Heart left ventricle (tissue), 13 donors: ENCODE data around the gene CYB561A3.

Source experiments
- POLR2A ChIP-seq, 2 donors: fragments of 450-650 bp; IDR thresholded peaks; one replicate each; pipeline ENCODE4 v1.6.1; 2017; ENCODE audit warnings: antibody characterized with exemption in 2 of 2, mild to moderate bottlenecking in 2 of 2, moderate library complexity in 2 of 2
- TF ChIP-seq, protein P1 (sequence below), 12 donors: fragments of 200-600 bp; sonication (generic) in 4 of 12; IDR thresholded peaks; one replicate each; pipeline versions ENCODE4 v1.5.0 to v1.8.0; 2018 to 2022; ENCODE audit warnings: antibody characterized with exemption in 12 of 12, mild to moderate bottlenecking in 5 of 12
- donor health status: ischemic (EF 13 %, LVEDD 7.1; RV severe dilation, severe dysfunction).
- donor health status: DM: no; HTN: yes; CAD: no.
- donor health status: DM: no; HTN: no; CAD: no.
- donor health status: ischemic (EF 25% LVEDD 6.9; RV normal size, moderate dysfunction).
- donor health status: ischemic (EF 25% LVEDD 5.7; RV mildly dilated, moderate dysfunction).
- donor health status: ischemic (EF 35%, LVEDD 5.7; RV mildly dilated, moderate dysfunction).
- donor health status: nonischemic (EF 11% LVEDD 7.7; RV severe dilation, severe dysfunction).
- donor health status: DM: yes; HTN: yes; CAD: no.
- donor health status: PGD.
- donor health status: ischemic (EF 29% LVEDD 5.4; RV normal size, mild dysfunction).
- donor health status: nonischemic (EF 23%, LVEDD 6.1; RV moderate dilation, normal function).

DNA sequence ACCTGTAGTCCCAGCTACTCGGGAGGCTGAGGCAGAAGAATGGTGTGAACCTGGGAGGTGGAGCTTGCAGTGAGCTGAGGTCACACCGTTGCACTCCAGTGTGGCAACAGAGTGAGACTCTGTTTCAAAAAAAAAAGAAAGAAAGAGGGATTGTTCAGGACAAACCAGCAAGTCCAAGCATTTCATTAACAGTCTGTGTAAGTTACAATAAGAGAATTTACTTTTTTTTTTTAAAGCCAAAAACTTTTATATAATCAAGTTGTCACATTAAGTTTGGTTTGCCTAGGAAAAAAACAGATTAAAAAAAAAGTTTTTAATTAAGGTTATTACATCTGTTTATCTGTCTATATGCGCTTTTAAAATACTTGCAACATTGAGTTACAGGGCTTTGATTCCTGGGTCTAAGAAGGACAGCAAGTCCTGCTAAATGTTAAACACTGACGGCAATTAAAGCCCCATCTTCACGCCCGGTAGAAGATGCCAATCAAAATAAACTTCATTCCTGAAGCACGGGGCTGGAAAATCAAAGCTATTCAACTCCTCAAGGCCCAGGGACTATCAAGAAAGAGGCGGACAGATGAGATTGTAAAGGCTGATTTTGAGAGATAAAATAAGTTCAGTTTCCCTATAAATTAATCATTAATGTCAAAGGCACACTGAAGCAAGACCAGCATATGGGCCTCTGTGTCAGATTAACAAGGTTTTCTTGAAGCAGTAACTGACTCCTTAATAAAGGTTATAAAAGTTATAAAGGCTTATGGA, 11.2 kb upstream of the CYB561A3 start:
- TF ChIP-seq, protein P1, sequence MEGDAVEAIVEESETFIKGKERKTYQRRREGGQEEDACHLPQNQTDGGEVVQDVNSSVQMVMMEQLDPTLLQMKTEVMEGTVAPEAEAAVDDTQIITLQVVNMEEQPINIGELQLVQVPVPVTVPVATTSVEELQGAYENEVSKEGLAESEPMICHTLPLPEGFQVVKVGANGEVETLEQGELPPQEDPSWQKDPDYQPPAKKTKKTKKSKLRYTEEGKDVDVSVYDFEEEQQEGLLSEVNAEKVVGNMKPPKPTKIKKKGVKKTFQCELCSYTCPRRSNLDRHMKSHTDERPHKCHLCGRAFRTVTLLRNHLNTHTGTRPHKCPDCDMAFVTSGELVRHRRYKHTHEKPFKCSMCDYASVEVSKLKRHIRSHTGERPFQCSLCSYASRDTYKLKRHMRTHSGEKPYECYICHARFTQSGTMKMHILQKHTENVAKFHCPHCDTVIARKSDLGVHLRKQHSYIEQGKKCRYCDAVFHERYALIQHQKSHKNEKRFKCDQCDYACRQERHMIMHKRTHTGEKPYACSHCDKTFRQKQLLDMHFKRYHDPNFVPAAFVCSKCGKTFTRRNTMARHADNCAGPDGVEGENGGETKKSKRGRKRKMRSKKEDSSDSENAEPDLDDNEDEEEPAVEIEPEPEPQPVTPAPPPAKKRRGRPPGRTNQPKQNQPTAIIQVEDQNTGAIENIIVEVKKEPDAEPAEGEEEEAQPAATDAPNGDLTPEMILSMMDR (IDR thresholded peaks at IDR 0.05): no peak
- no peak for TF ChIP-seq POLR2A (IDR thresholded peaks at IDR 0.05)
